GM23248 (cell line): ENCODE results near the gene SLC17A1. TPM values are rescaled to one million over a fixed set of nuclear protein-coding genes. Genes with fewer than 3 reads are reported as not detected.

Experiments
- DNase-seq: peaks from one replicate; pipeline ENCODE4 v3.0.0-alpha.2; 2015
- H2AFZ ChIP-seq: fragments of 200-600 bp; sonication (generic); 2 replicates; pipeline ENCODE4 v1.6.1; 2016; ENCODE audit warnings: antibody characterized with exemption
- H3F3A ChIP-seq: fragments of 200-600 bp; sonication (generic); 2 replicates; pipeline ENCODE4 v1.6.1; 2016; ENCODE audit warnings: mild to moderate bottlenecking, antibody characterized with exemption, mixed run types; ENCODE audit not compliant: insufficient read depth
- H3K27ac ChIP-seq: fragments of 200-600 bp; sonication (generic); 2 replicates; pipeline ENCODE4 v1.5.1; 2016; ENCODE audit warnings: mild to moderate bottlenecking
- H3K27me3 ChIP-seq: fragments of 200-600 bp; sonication (generic); replicated peaks from 2 replicates; pipeline ENCODE4 v1.6.1; 2016; ENCODE audit warnings: mild to moderate bottlenecking; ENCODE audit not compliant: insufficient read depth
- H3K36me3 ChIP-seq: fragments of 200-600 bp; sonication (generic); 2 replicates; pipeline ENCODE4 v1.6.1; 2016; ENCODE audit warnings: low read depth, mild to moderate bottlenecking
- H3K4me1 ChIP-seq: fragments of 200-600 bp; sonication (generic); 2 replicates; pipeline ENCODE4 v1.6.1; 2016; ENCODE audit warnings: mild to moderate bottlenecking; ENCODE audit not compliant: insufficient read depth
- H3K4me2 ChIP-seq: fragments of 200-600 bp; sonication (generic); one replicate; pipeline ENCODE4 v1.6.1; 2016; ENCODE audit warnings: mild to moderate bottlenecking; ENCODE audit not compliant: unreplicated experiment
- H3K4me3 ChIP-seq: fragments of 200-600 bp; sonication (generic); 2 replicates; pipeline ENCODE4 v1.5.1; 2016; ENCODE audit warnings: mild to moderate bottlenecking
- H3K79me2 ChIP-seq: fragments of 200-600 bp; sonication (generic); 2 replicates; pipeline ENCODE4 v1.6.1; 2016; ENCODE audit warnings: mild to moderate bottlenecking; ENCODE audit not compliant: insufficient read depth
- H3K9ac ChIP-seq: fragments of 200-600 bp; sonication (generic); 2 replicates; pipeline ENCODE4 v1.6.1; 2016; ENCODE audit warnings: mild to moderate bottlenecking
- H3K9me2 ChIP-seq: fragments of 200-600 bp; sonication (generic); 2 replicates; pipeline ENCODE4 v1.6.1; 2016; ENCODE audit warnings: mixed run types, mild to moderate bottlenecking, moderate library complexity; ENCODE audit not compliant: insufficient read depth
- H3K9me3 ChIP-seq: fragments of 200-600 bp; sonication (generic); one replicate; pipeline ENCODE4 v1.6.1; 2017; ENCODE audit warnings: low read depth
- H4K20me1 ChIP-seq: fragments of 200-600 bp; sonication (generic); 2 replicates; pipeline ENCODE4 v1.6.0; 2016; ENCODE audit not compliant: insufficient read depth
- EZH2 ChIP-seq: fragments of 200-600 bp; sonication (generic); IDR thresholded peaks from 2 replicates; pipeline ENCODE4 v1.6.1; 2018; ENCODE audit warnings: antibody characterized with exemption, mild to moderate bottlenecking; ENCODE audit not compliant: insufficient read depth, poor library complexity, severe bottlenecking
- EZH2phosphoT487 ChIP-seq: fragments of 200-600 bp; sonication (generic); IDR thresholded peaks from 2 replicates; pipeline ENCODE4 v1.6.1; 2018; ENCODE audit warnings: antibody characterized with exemption, moderate library complexity, mild to moderate bottlenecking, low read depth; ENCODE audit not compliant: insufficient read depth
- WGBS, 2 experiments: methylation state at CpG; one replicate each; pipeline ENCODE4 v1.1.6; 2015 to 2017; ENCODE audit warnings: low lambda C conversion rate in 2 of 2, low coverage in 1 of 2; ENCODE audit errors: missing lambda C conversion rate in 2 of 2; 5-methylcytosine and 5-hydroxymethylcytosine counted together
- in situ Hi-C: fragments of 300-500 bp; cut with MboI; formaldehyde crosslinking; loops from 2 replicates; pipeline ENCODE4 v1.15.0; 2020
- polyA plus RNA-seq: library from polyadenylated mRNA; unstranded; fragments of >200 nt; fragmentation: Nextera tagmentation; extraction: Ambion mirVana; gene quantifications from 2 replicates; pipeline ENCODE4 v1.2.1, GENCODE V29; 2016
- total RNA-seq: library from RNA; depleted of rRNA; stranded (reverse); fragments of >200 nt; shearing (Covaris generic); gene quantifications from 2 replicates; pipeline ENCODE4 v1.2.3, GENCODE V29; 2014

SLC17A1 gene
- total and polyA plus RNA-seq, 2 experiments from 2014 or later, result not detected

DNA sequence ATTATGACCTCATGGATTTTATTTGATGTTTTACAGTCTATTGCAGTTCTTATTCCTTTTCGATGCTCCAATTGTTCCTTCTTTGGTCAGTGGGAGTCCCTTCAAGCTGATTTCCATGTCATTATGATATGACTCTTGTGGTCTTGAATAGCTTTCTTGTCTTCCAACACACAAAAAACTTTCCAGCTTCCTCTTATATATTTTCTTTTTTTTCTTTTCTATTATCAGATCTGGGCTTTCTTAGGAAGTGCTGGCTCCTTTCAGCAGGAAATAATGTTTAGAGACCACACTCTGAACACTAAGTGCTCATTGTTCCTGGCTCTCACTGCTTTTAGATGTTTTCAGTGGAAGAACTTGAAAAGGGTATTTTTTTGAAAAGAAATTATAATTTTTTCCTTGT, 3.1 kb upstream of the SLC17A1 start:
- no peak overlapping the region for H3K9ac ChIP-seq
- H3K9me2 ChIP-seq, result no peaks in the 10 kb centered on the region
- H3K27me3 ChIP-seq, result 0 out of 2 replicates have a peak, but pooled peaks cover 8% of the 10 kb centered on the region
- no peak overlapping the region for H3K4me3 ChIP-seq
- H3K36me3 ChIP-seq, result no peaks in the 10 kb centered on the region
- H2AFZ ChIP-seq, result no peak overlapping the region
- H3K79me2 ChIP-seq, result no peaks in the 10 kb centered on the region
- no peak overlapping the region for H3K27ac ChIP-seq
- DNase-seq, result no peak
- no peaks in the 10 kb centered on the region for H3F3A ChIP-seq
- no peaks in the 10 kb centered on the region for H4K20me1 ChIP-seq
- TF ChIP-seq EZH2, result no peak
- no peak for TF ChIP-seq EZH2phosphoT487
- in situ Hi-C loops, result no loop called here
- H3K9me3 ChIP-seq, result no peaks in the 10 kb centered on the region
- no peak overlapping the region for H3K4me2 ChIP-seq
- 50 to 71% methylated on average over 1 of the region's 1 CpG for WGBS, 2 experiments
- H3K4me1 ChIP-seq, result no peaks in the 10 kb centered on the region

- DNase-seq, result no peak
- Histone ChIP-seq H3K79me2 (no peaks in the 10 kb centered on the region), H3K4me1 (no peaks in the 10 kb centered on the region), H3K9me2 (no peaks in the 10 kb centered on the region), H3K36me3 (no peaks in the 10 kb centered on the region), H3K9ac (no peak overlapping the region), H3K27ac (no peak overlapping the region), H3K4me3 (no peak overlapping the region), H3F3A (no peaks in the 10 kb centered on the region), H4K20me1 (no peaks in the 10 kb centered on the region), H2AFZ (no peak overlapping the region), H3K4me2 (no peak overlapping the region), H3K9me3 (no peaks in the 10 kb centered on the region), H3K27me3 (0 out of 2 replicates have a peak, but pooled peaks cover 8% of the 10 kb centered on the region)
- in situ Hi-C loops, result no loop called here
- TF ChIP-seq EZH2 (no peak), EZH2phosphoT487 (no peak)
Measured at GRCh38 chr6:25833136-25833535, 1.3 kb upstream of the SLC17A1 start.

- no peaks in the 10 kb centered on the region for H3K79me2 ChIP-seq
- H3K9me3 ChIP-seq, result no peaks in the 10 kb centered on the region
- H3K4me1 ChIP-seq, result no peaks in the 10 kb centered on the region
- H3K4me2 ChIP-seq, result no peak overlapping the region
- H3K9me2 ChIP-seq, result no peaks in the 10 kb centered on the region
- no peak for TF ChIP-seq EZH2phosphoT487
- no peak for TF ChIP-seq EZH2
- no peak overlapping the region for H3K4me3 ChIP-seq
- H3K9ac ChIP-seq, result no peak overlapping the region
- no peaks in the 10 kb centered on the region for H4K20me1 ChIP-seq
- H3F3A ChIP-seq, result no peaks in the 10 kb centered on the region
- no peak overlapping the region for H3K27ac ChIP-seq
- WGBS, 2 experiments, result 54 to 67% methylated on average over 3 of the region's 3 CpGs
- DNase-seq, result no peak
- no peaks in the 10 kb centered on the region for H3K36me3 ChIP-seq
- no peak overlapping the region for H2AFZ ChIP-seq
- in situ Hi-C loops, result no loop called here
- 0 out of 2 replicates have a peak, but pooled peaks cover 8% of the 10 kb centered on the region for H3K27me3 ChIP-seq
Measured at GRCh38 chr6:25832670-25833069, 818 bp upstream of the SLC17A1 start.

DNA sequence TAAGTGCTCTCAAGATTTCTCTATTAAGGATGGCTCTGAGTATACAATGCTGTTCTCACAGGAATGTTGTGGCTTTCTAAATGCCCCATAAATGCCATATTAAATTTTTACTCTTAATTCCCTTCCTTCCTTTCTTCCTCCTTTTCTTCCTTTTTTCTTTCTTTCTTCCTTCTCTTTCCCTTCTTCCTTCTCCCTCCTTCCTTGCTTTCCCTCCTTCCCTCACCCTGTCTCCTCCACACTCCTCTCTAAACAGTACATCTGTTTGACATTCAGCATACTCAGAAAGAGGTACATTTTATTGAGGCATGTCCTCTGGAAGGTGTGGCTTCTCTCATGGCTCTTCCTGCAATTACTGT, 433 bp upstream of the SLC17A1 start:
- in situ Hi-C loops, result no loop called here
- no peak overlapping the region for H3K9ac ChIP-seq
- no peaks in the 10 kb centered on the region for H3K9me2 ChIP-seq

DNA sequence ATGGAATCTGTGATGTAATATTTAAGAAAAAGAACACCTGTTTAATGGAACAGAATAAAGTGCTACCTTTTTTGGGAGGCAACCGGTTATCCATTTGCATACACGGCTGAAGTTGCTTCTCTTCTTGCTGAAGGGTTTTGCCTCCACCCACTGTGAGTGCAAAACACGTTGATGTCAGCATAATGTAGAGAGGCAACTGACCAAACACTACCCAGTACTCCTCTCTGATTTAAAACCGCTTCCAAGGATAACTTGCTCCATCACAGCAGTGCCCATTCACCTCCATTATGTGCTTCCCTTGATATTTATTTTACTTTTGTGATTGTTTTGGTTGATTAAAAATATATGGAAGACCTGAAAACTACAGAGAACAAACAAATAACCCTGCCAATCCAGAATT, 1.4 kb downstream of the SLC17A1 start:
- no peak overlapping the region for H3K4me3 ChIP-seq
- H3K27ac ChIP-seq, result no peak overlapping the region
- 0 out of 2 replicates have a peak, but pooled peaks cover 8% of the 10 kb centered on the region for H3K27me3 ChIP-seq
- in situ Hi-C loops, result no loop called here
- no peaks in the 10 kb centered on the region for H3K4me1 ChIP-seq
- no peaks in the 10 kb centered on the region for H3K9me3 ChIP-seq
- no peaks in the 10 kb centered on the region for H3F3A ChIP-seq
- H2AFZ ChIP-seq, result no peak overlapping the region
- H3K4me2 ChIP-seq, result no peak overlapping the region
- DNase-seq, result no peak
- no peaks in the 10 kb centered on the region for H4K20me1 ChIP-seq
- 39% methylated on average over 4 of the region's 4 CpGs for whole genome bisulfite sequencing, 2 experiments
- TF ChIP-seq EZH2phosphoT487 (no peak), EZH2 (no peak)
- no peak overlapping the region for H3K9ac ChIP-seq
- H3K79me2 ChIP-seq, result no peaks in the 10 kb centered on the region
- no peaks in the 10 kb centered on the region for H3K36me3 ChIP-seq
- no peaks in the 10 kb centered on the region for H3K9me2 ChIP-seq

More for the DNA sequence above, 433 bp upstream of the SLC17A1 start:
- no peak overlapping the region for H3K4me2 ChIP-seq
- H3K4me1 ChIP-seq, result no peaks in the 10 kb centered on the region
- no peak for DNase-seq
- H3K27me3 ChIP-seq, result 0 out of 2 replicates have a peak, but pooled peaks cover 8% of the 10 kb centered on the region
- TF ChIP-seq EZH2 (no peak), EZH2phosphoT487 (no peak)
- no peaks in the 10 kb centered on the region for H3K36me3 ChIP-seq
- H4K20me1 ChIP-seq, result no peaks in the 10 kb centered on the region
- H3K79me2 ChIP-seq, result no peaks in the 10 kb centered on the region
- no peak overlapping the region for H2AFZ ChIP-seq
- H3K27ac ChIP-seq, result no peak overlapping the region
- no peaks in the 10 kb centered on the region for H3F3A ChIP-seq
- H3K4me3 ChIP-seq, result no peak overlapping the region
- H3K9me3 ChIP-seq, result no peaks in the 10 kb centered on the region
